Lung (tissue), 12 donors: ENCODE measurements around the gene ERC2. TPM values are rescaled to one million over a fixed set of nuclear protein-coding genes. Genes with fewer than 3 reads are reported as not detected.

ENCODE experiments used
- ATAC-seq: fragments of 200-7000 bp; cut with Tn5 transposase; one replicate; pipeline ENCODE4 v1.9.1; 2020; ENCODE audit warnings: moderate number of reproducible peaks; ENCODE audit not compliant: insufficient read depth, low FRiP score
- DNase-seq, 3 donors: peaks; one replicate each; pipeline ENCODE4 v3.0.0-alpha.2; 2013 to 2017
- H3K27ac ChIP-seq, 2 donors: one replicate each; pipeline ENCODE4 v1.5.1; 2013; ENCODE audit warnings: mild to moderate bottlenecking in 2 of 2, moderate library complexity in 2 of 2, control low read depth in 1 of 2, inconsistent platforms in 1 of 2, low read depth in 1 of 2, low read length in 1 of 2
- H3K27me3 ChIP-seq, 3 donors: one replicate each; pipeline ENCODE4 v1.5.1; 2013; ENCODE audit warnings: low read length in 2 of 3; ENCODE audit not compliant: control insufficient read depth in 3 of 3, insufficient read depth in 3 of 3
- H3K36me3 ChIP-seq, 4 donors: one replicate each; pipeline ENCODE4 v1.5.1; 2013; ENCODE audit warnings: low read length in 4 of 4, mild to moderate bottlenecking in 1 of 4, moderate library complexity in 1 of 4; ENCODE audit not compliant: control insufficient read depth in 4 of 4, insufficient read depth in 4 of 4
- H3K4me1 ChIP-seq, 5 donors: one replicate each; pipeline ENCODE4 v1.5.1; 2013; ENCODE audit warnings: low read length in 5 of 5, mild to moderate bottlenecking in 2 of 5, moderate library complexity in 1 of 5; ENCODE audit not compliant: control insufficient read depth in 5 of 5, insufficient read depth in 5 of 5
- H3K4me3 ChIP-seq: one replicate; pipeline ENCODE4 v1.5.1; 2013; ENCODE audit warnings: mild to moderate bottlenecking, control low read depth, moderate library complexity
- H3K9ac ChIP-seq, 2 donors: one replicate each; pipeline ENCODE4 v1.5.1; 2013; ENCODE audit warnings: low read length in 2 of 2, control low read depth in 1 of 2; ENCODE audit not compliant: insufficient read depth in 1 of 2
- H3K9me3 ChIP-seq, 4 donors: one replicate each; pipeline ENCODE4 v1.5.1; 2013; ENCODE audit warnings: low read length in 3 of 4, mild to moderate bottlenecking in 1 of 4, moderate library complexity in 1 of 4; ENCODE audit not compliant: control insufficient read depth in 4 of 4, insufficient read depth in 3 of 4
- WGBS, 2 donors: extraction: QIAGEN DNeasy Blood & Tissue Kit; methylation state at CpG; one replicate each; pipeline ENCODE4 v1.1.7; 2013; 5-methylcytosine and 5-hydroxymethylcytosine counted together
- polyA plus RNA-seq, 2 donors: library from polyadenylated mRNA; stranded (reverse); fragments of 200-250 nt; gene quantifications; one replicate each; pipeline ENCODE4 v1.2.1, GENCODE V29; 2013
- total RNA-seq, 2 donors: library from RNA; depleted of rRNA in 1 of 2; stranded (reverse); fragments of >200 nt in 1 of 2; gene quantifications; one replicate each; pipeline ENCODE4 v1.2.1, GENCODE V29; 2014 to 2021
- TF ChIP-seq, protein P1 (sequence below): IDR thresholded peaks from 2 replicates; pipeline ENCODE4 v1.5.1; 2012; ENCODE audit warnings: mild to moderate bottlenecking; ENCODE audit errors: control extremely low read depth, extremely low read depth
- donor health status: control.
- donor health status: control.
- donor health status: Bipolar disorder and iron deficiency.
- donor health status: healthy.
- donor health status: DM: yes; HTN: yes; CAD: no.

Gene ERC2
- total and polyA plus RNA-seq, 4 donors: 0.20 to 3.5 (median 0.97) TPM

DNA sequence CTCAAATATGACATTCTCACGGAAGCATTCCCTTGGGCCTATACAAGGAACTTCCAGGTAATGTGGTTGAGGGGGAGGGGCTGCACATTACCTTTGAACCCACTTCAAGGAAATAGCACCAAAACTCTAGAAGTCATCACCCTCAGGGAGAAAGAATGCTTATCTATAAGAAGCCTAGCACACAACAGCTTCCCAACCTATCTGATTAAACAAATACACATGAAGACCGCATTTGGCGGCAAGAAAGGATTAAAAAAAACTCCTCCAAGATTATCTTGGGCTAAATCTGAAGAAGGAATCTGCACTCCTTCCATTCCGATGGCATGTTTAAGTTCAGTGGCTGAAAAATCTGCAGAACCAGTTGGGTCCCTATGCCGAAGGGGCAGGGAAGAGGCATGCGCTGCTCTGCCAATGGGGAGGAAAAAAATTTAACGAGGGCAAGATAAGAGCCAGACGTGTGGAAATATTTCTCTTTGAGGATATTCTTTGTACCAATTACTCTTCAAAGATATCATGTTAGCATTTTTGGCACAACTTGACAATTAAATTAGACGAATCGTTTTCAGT, 899.2 kb downstream of the ERC2 start:
- Histone ChIP-seq H3K4me3 (no peak overlapping the region), H3K27me3 (no peaks in the 10 kb centered on the region), H3K9me3 (no peaks in the 10 kb centered on the region), H3K36me3 (no peaks in the 10 kb centered on the region), H3K4me1 (peaks cover 3 to 26% (median 6%) of the 10 kb centered on the region in 5 donors), H3K9ac (no peak overlapping the region), H3K27ac (no peak overlapping the region)
- ATAC-seq: no peak
- 66 to 84% methylated on average over 10 of the region's 10 CpGs for WGBS, 2 donors
- TF ChIP-seq, protein P1, sequence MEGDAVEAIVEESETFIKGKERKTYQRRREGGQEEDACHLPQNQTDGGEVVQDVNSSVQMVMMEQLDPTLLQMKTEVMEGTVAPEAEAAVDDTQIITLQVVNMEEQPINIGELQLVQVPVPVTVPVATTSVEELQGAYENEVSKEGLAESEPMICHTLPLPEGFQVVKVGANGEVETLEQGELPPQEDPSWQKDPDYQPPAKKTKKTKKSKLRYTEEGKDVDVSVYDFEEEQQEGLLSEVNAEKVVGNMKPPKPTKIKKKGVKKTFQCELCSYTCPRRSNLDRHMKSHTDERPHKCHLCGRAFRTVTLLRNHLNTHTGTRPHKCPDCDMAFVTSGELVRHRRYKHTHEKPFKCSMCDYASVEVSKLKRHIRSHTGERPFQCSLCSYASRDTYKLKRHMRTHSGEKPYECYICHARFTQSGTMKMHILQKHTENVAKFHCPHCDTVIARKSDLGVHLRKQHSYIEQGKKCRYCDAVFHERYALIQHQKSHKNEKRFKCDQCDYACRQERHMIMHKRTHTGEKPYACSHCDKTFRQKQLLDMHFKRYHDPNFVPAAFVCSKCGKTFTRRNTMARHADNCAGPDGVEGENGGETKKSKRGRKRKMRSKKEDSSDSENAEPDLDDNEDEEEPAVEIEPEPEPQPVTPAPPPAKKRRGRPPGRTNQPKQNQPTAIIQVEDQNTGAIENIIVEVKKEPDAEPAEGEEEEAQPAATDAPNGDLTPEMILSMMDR: no peak
- peak; percentile 45 to 69 (median 58) for DNase-seq

DNA sequence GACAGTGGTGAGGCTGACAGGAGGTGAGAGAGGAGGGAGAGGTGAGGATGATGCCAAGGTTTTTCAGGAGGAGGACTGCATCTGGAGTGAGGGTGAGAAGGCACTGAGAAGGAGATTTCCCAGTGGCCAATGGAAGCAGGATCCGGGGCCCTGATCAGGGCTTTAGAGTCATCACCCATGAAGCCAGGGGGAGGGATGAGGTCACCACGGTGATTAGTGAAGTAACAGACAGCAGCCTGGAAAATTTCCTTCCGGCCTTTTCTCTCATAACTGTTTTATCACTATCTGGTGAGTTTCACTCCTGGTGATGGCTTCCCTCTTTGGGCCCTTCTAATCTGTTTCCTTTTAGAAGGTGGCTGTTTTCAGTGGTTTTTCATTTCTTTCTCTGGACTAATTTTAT, 900.7 kb downstream of the ERC2 start:
- DNase-seq (no peak), ATAC-seq (no peak)
- TF ChIP-seq, protein P1: no peak
- H3K9me3 ChIP-seq: no peaks in the 10 kb centered on the region
- H3K4me1 ChIP-seq: peaks cover 3 to 38% (median 6%) of the 10 kb centered on the region in 5 donors
- no peak overlapping the region for H3K27ac ChIP-seq
- H3K4me3 ChIP-seq: no peak overlapping the region
- H3K27me3 ChIP-seq: no peaks in the 10 kb centered on the region
- no peak overlapping the region for H3K9ac ChIP-seq
- 80 to 84% methylated on average over 3 of the region's 3 CpGs for WGBS, 2 donors
- H3K36me3 ChIP-seq: no peaks in the 10 kb centered on the region

DNA sequence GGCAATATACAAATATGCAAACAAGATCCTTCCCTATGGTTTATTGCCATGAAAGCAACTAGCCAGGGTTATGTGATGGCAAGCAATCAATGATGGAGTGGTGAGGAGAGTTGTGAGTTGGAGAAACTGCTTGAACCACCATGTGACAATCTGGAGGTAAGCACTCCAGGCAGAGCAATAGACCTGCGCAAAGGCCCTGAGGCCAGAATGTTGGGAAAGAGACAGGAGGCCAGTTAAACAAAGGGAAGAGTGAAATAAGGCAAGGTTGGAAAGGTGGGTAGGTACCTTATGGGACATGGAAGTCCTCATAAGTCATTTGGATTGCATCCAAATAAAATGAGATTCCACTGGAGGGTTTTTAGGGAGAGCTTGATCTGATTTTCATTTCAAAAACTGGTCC, 901.1 kb downstream of the ERC2 start:
- Histone ChIP-seq H3K27ac (no peak overlapping the region), H3K4me1 (peaks cover 0 to 35% (median 6%) of the 10 kb centered on the region in 5 donors), H3K4me3 (no peak overlapping the region), H3K9ac (no peak overlapping the region), H3K36me3 (no peaks in the 10 kb centered on the region), H3K27me3 (no peaks in the 10 kb centered on the region), H3K9me3 (no peaks in the 10 kb centered on the region)
- WGBS, 2 donors: 95 to 99% methylated on average over 1 of the region's 1 CpG
- ATAC-seq (no peak), DNase-seq (no peak)
- TF ChIP-seq, protein P1: no peak

DNA sequence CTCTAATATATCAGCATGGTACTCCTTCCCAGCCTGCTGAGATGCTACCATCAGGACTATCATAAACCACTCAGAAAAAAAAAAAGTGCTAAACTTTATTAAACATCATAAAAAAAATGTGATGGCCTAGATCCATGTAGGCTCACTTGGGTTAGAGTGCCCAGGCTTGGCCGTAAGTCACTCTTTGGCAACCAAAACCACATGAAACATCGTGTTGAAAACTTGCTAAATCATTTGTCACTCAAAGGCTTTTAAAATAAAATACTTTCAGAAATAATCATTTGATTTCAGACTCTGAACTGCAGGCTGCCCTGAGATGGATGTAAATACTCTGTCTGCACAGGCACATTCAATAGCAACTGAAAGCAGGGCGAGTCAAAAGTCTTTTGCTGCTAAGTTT, 902.7 kb downstream of the ERC2 start:
- 62 to 69% methylated on average over 3 of the region's 3 CpGs for WGBS, 2 donors
- peak in 1 of 3 donors; percentile 11 for DNase-seq
- Histone ChIP-seq H3K4me3 (no peak overlapping the region), H3K36me3 (no peaks in the 10 kb centered on the region), H3K4me1 (peaks cover 0 to 31% (median 4%) of the 10 kb centered on the region in 5 donors), H3K27ac (no peak overlapping the region), H3K9me3 (no peaks in the 10 kb centered on the region), H3K27me3 (no peaks in the 10 kb centered on the region), H3K9ac (no peak overlapping the region)
- no peak for ATAC-seq
- TF ChIP-seq, protein P1: no peak
